NCI-H2107 (cell line): ENCODE measurements around the gene POLD4.

Experiments
- DNase-seq: peaks from one replicate; lab custom pipeline; 2025; lab: John Stamatoyannopoulos, UW

POLD4 gene

DNA sequence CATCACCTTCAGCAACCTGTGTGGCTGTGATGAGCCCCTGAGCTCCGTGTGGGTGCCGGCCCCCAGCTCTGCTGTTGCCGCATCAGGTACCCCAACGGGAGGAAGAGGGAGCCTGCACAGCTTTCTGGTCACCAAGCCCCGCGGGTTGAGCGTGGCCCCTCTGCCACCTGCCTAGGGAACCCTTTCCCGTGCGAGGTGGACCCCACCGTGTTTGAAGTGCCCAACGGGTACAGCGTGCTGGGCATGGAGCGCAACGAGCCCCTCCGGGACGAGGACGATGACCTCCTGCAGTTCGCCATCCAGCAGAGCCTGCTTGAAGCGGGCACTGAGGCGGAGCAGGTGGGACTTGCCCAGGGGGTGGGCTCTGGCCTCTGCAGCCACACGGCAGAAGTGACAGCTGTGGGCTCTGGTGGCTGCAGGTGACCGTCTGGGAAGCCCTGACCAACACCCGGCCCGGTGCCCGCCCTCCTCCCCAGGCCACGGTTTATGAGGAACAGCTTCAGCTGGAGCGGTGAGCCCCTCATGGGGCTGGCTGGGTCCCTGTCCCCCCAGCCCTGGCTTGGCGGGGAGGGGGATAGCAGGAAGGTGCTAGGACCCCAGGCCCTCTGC lies 51.9 kb downstream of the POLD4 start:
- DNase-seq, result no peak
